ENCODE measurements around the gene ZYG11A. TPM values are rescaled to one million over a fixed set of nuclear protein-coding genes. Genes with fewer than 3 reads are reported as not detected.

ZYG11A gene
- total and polyA plus RNA-seq, 2 of the 8 experiments (the other 6 are each of a cell fraction or from before 2014, with no cell fraction given), result 0.89 to 2.6 TPM

GRCh38 chr1:52917156-52917555 is 74.6 kb downstream of the ZYG11A start (continued):
- TF ChIP-seq CHD2 (IDR thresholded peaks at IDR 0.05; ENCODE audit: low read length), result no peak
